HepG2 (cell line): ENCODE results near the gene PC. TPM values are rescaled to one million over a fixed set of nuclear protein-coding genes. Genes with fewer than 3 reads are reported as not detected.
A peak's percentile ranks its signal among the peaks of the same experiment; 100 is the strongest.

Source experiments
- GATAD2A ChIP-seq: IDR thresholded peaks from 2 replicates; pipeline ENCODE4 v1.6.1; 2016
- GMEB1 ChIP-seq: sonication (generic); formaldehyde crosslinking; IDR thresholded peaks from 2 replicates; pipeline ENCODE4 v1.5.1; 2020; ENCODE audit warnings: missing genetic modification reagents, mild to moderate bottlenecking, borderline replicate concordance
- LCORL ChIP-seq, 2 experiments: fragments of 450-650 bp in 1 of 2; sonication (generic) in 1 of 2; formaldehyde crosslinking in 1 of 2; IDR thresholded peaks; 2 replicates each; pipeline versions ENCODE4 v1.5.0 to v1.6.1; 2017 to 2020; ENCODE audit warnings: antibody characterized with exemption in 1 of 2, missing genetic modification reagents in 1 of 2
- MAF1 ChIP-seq: sonication (generic); formaldehyde crosslinking; IDR thresholded peaks from 2 replicates; pipeline ENCODE4 v1.5.0; 2020; ENCODE audit warnings: missing genetic modification reagents, borderline replicate concordance
- NCOR1 ChIP-seq: fragments of 200-600 bp; sonication (generic); IDR thresholded peaks from 2 replicates; pipeline ENCODE4 v1.7.0; 2017; ENCODE audit warnings: antibody characterized with exemption, low read length, borderline replicate concordance
- ONECUT2 ChIP-seq: sonication (generic); formaldehyde crosslinking; IDR thresholded peaks from 2 replicates; pipeline ENCODE4 v1.4.0; 2020; ENCODE audit warnings: missing genetic modification reagents
- PATZ1 ChIP-seq: sonication (generic); formaldehyde crosslinking; IDR thresholded peaks from 2 replicates; pipeline ENCODE4 v1.4.0; 2020; ENCODE audit warnings: missing genetic modification reagents
- RXRB ChIP-seq: IDR thresholded peaks from 2 replicates; pipeline ENCODE4 v1.6.1; 2016; ENCODE audit warnings: borderline replicate concordance, missing genetic modification reagents, missing compliant biosample characterization
- SOX6 ChIP-seq, 2 experiments: fragments of 450-650 bp in 1 of 2; sonication (generic) in 1 of 2; formaldehyde crosslinking in 1 of 2; IDR thresholded peaks; 2 replicates each; pipeline versions ENCODE4 v1.4.0 to v1.6.1; 2017 to 2020; ENCODE audit warnings: antibody characterized with exemption in 1 of 2, mild to moderate bottlenecking in 1 of 2, missing genetic modification reagents in 1 of 2
- TBL1XR1 ChIP-seq: fragments of 150-350 bp; IDR thresholded peaks from 2 replicates; pipeline ENCODE4 v1.6.1; 2014; ENCODE audit warnings: borderline replicate concordance, low read length; ENCODE audit not compliant: partially characterized antibody
- ZNF281 ChIP-seq: sonication (generic); formaldehyde crosslinking; IDR thresholded peaks from 2 replicates; pipeline ENCODE4 v1.4.0; 2020; ENCODE audit warnings: missing genetic modification reagents, borderline replicate concordance
- polyA plus RNA-seq, 8 experiments: library from polyadenylated mRNA; depleted of rRNA in 3 of 8; stranded (reverse) in 7 of 8; unstranded in 1 of 8; fragments of >200 nt; fragmentation: Illumina TruSeq in 4 of 8; extraction: Trizol in 4 of 8; gene quantifications; 2 replicates each; pipeline versions ENCODE4 v1.2.1 to v1.2.3, GENCODE V29; 2011 to 2016; ENCODE audit warnings: low read depth in 4 of 8, missing spikeins in 1 of 8, mixed read lengths in 1 of 8; ENCODE audit not compliant: insufficient read depth in 1 of 8
- total RNA-seq, 5 experiments: library from RNA; depleted of rRNA; stranded (reverse); fragments of >200 nt; fragmentation: Illumina TruSeq; extraction: Trizol; gene quantifications; 2 replicates each; pipeline ENCODE4 v1.2.3, GENCODE V29; 2016; ENCODE audit warnings: low read depth in 1 of 5

Gene PC
- total and polyA plus RNA-seq, 2 of the 13 experiments (the other 11 are each of a cell fraction or from before 2014, with no cell fraction given), result 29.0 to 39.0 TPM

- TF ChIP-seq ZNF281 (0 out of 2 replicates have a peak, but pooled peaks have one; percentile 12), GATAD2A (CRISPR knock-in tag) (peak; percentile 50; the same call in 1 of the 2 replicates), RXRB (CRISPR knock-in tag) (peak; percentile 55), MAF1 (CRISPR knock-in tag) (no peak), LCORL (IDR thresholded peaks at IDR 0.05) (no peak), LCORL (CRISPR knock-in tag; IDR thresholded peaks at IDR 0.05) (peak; percentile 76), GMEB1 (peak; percentile 16; the same call in 1 of the 2 replicates), ONECUT2 (CRISPR knock-in tag) (peak; percentile 89), NCOR1 (peak; percentile 58; the same call in 1 of the 2 replicates), SOX6 (IDR thresholded peaks at IDR 0.05) (no peak), SOX6 (CRISPR knock-in tag; IDR thresholded peaks at IDR 0.05) (peak; percentile 30; the same call in 1 of the 2 replicates), PATZ1 (CRISPR knock-in tag) (peak; percentile 89), TBL1XR1 (peak; percentile 90)
These were observed 73.7 kb downstream of the PC start (continued) for GRCh38 chr11:66884443-66884842.
